A549 (cell line): ENCODE measurements around the gene ENTHD1. TPM values are rescaled to one million over a fixed set of nuclear protein-coding genes. Genes with fewer than 3 reads are reported as not detected.
A peak's percentile ranks its signal among the peaks of the same experiment; 100 is the strongest.

Source experiments
- ATAC-seq, 2 experiments: fragments of 200-7000 bp in 1 of 2; fragments of >200 bp in 1 of 2; cut with Nextera tagmentation in 1 of 2; cut with Tn5 transposase in 1 of 2; 3 replicates each; pipeline versions ENCODE4 v1.8.0 to v1.9.1; 2018 to 2020; ENCODE audit warnings: mild to moderate bottlenecking in 1 of 2, moderate library complexity in 1 of 2
- CTCF ChIA-PET: fragments of 300-600 bp; sonication (Branson Sonifier 250); formaldehyde crosslinking; extraction: SDS; loops from one replicate; lab custom pipeline; 2021; ENCODE audit warnings: antibody characterized with exemption, inconsistent platforms; lab: Yijun Ruan, JAX
- POLR2A ChIA-PET: fragments of 350-600 bp; formaldehyde crosslinking; extraction: SDS; loops from one replicate; lab custom pipeline; 2021; ENCODE audit warnings: antibody characterized with exemption, inconsistent platforms; lab: Yijun Ruan, JAX
- DNase-seq, 2 experiments: peaks; one replicate each; pipeline versions ENCODE4 v3.0.0 to v3.0.0-alpha.2; 2011 to 2016; ENCODE audit warnings: low read depth in 1 of 2, low spot score in 1 of 2
- FAIRE-seq: peaks from 2 replicates; lab custom pipeline; 2011; peaks lifted over from hg19 to GRCh38; lab: Jason Lieb, UNC
- H3K27ac ChIP-seq, 2 experiments: fragments of >200 bp; sonication (Bioruptor Twin); formaldehyde crosslinking; 3 replicates each; pipeline ENCODE4 v1.5.1; 2016 to 2017
- H3K4me1 ChIP-seq: fragments of >200 bp; sonication (Bioruptor Twin); formaldehyde crosslinking; 3 replicates; pipeline ENCODE4 v1.6.1; 2016
- H3K4me2 ChIP-seq: fragments of >200 bp; sonication (Bioruptor Twin); formaldehyde crosslinking; 3 replicates; pipeline ENCODE4 v1.6.1; 2016
- H3K4me3 ChIP-seq: fragments of >200 bp; sonication (Bioruptor Twin); formaldehyde crosslinking; 3 replicates; pipeline ENCODE4 v1.5.1; 2016
- H3K9me3 ChIP-seq: fragments of >200 bp; sonication (Bioruptor Twin); formaldehyde crosslinking; 3 replicates; pipeline ENCODE4 v1.6.1; 2016
- CBX8 ChIP-seq: fragments of 200-600 bp; sonication (generic); IDR thresholded peaks from 2 replicates; pipeline ENCODE4 v1.6.1; 2016
- CHD4 ChIP-seq: fragments of 200-600 bp; sonication (generic); IDR thresholded peaks from 2 replicates; pipeline ENCODE4 v1.6.1; 2016; ENCODE audit warnings: antibody characterized with exemption, mild to moderate bottlenecking, borderline replicate concordance
- CTCF ChIP-seq: fragments of >200 bp; sonication (Bioruptor Twin); formaldehyde crosslinking; IDR thresholded peaks from 3 replicates; pipeline ENCODE4 v1.5.1; 2016
- E2F6 ChIP-seq: IDR thresholded peaks from 2 replicates; pipeline ENCODE4 v1.6.1; 2012; ENCODE audit warnings: low read depth, borderline replicate concordance
- EHMT2 ChIP-seq: fragments of 200-600 bp; sonication (generic); IDR thresholded peaks from 2 replicates; pipeline ENCODE4 v1.6.1; 2016; ENCODE audit warnings: antibody characterized with exemption, low read depth, mild to moderate bottlenecking, moderate library complexity
- EP300 ChIP-seq, 2 experiments: fragments of >200 bp; sonication (Bioruptor Twin); formaldehyde crosslinking; IDR thresholded peaks; 2 replicates in 1 of 2; 3 replicates in 1 of 2; pipeline ENCODE4 v1.6.1; 2016 to 2017
- ESRRA ChIP-seq: fragments of 150-350 bp; IDR thresholded peaks from 2 replicates; pipeline ENCODE4 v1.6.1; 2014; ENCODE audit warnings: mild to moderate bottlenecking, low read length, borderline replicate concordance
- FOSL2 ChIP-seq, 2 experiments: fragments of 450-650 bp in 1 of 2; fragments of >200 bp in 1 of 2; sonication (Bioruptor Twin) in 1 of 2; formaldehyde crosslinking; IDR thresholded peaks; 2 replicates each; pipeline versions ENCODE4 v1.5.0 to v1.6.1; 2016 to 2020; ENCODE audit warnings: mild to moderate bottlenecking in 1 of 2, moderate library complexity in 1 of 2
- GATA3 ChIP-seq: IDR thresholded peaks from 2 replicates; pipeline ENCODE4 v1.6.1; 2012; ENCODE audit warnings: borderline replicate concordance
- HDAC2 ChIP-seq: fragments of 200-600 bp; sonication (generic); IDR thresholded peaks from 2 replicates; pipeline ENCODE4 v1.6.1; 2016
- HES2 ChIP-seq: fragments of >200 bp; sonication (Bioruptor Twin); formaldehyde crosslinking; IDR thresholded peaks from 2 replicates; pipeline ENCODE4 v1.6.1; 2016
- HOXA7 ChIP-seq: fragments of 250-450 bp; sonication (Bioruptor Pico); IDR thresholded peaks from 2 replicates; pipeline ENCODE4 v1.5.0; 2020; ENCODE audit warnings: mild to moderate bottlenecking, moderate library complexity
- HOXB5 ChIP-seq: fragments of 250-450 bp; sonication (Bioruptor Pico); IDR thresholded peaks from 2 replicates; pipeline ENCODE4 v1.5.0; 2020; ENCODE audit warnings: mild to moderate bottlenecking, moderate library complexity
- JUN ChIP-seq, 2 experiments: fragments of >200 bp; sonication (Bioruptor Twin); formaldehyde crosslinking; IDR thresholded peaks; 2 replicates in 1 of 2; 3 replicates in 1 of 2; pipeline ENCODE4 v1.6.1; 2016 to 2017
- JUNB ChIP-seq: fragments of >200 bp; sonication (Bioruptor Twin); formaldehyde crosslinking; IDR thresholded peaks from 2 replicates; pipeline ENCODE4 v1.6.1; 2016
- KDM1A ChIP-seq: fragments of 200-600 bp; sonication (generic); IDR thresholded peaks from 2 replicates; pipeline ENCODE4 v1.6.1; 2016; ENCODE audit warnings: low read depth, mild to moderate bottlenecking
- KDM5A ChIP-seq: fragments of 200-600 bp; sonication (generic); IDR thresholded peaks from 2 replicates; pipeline ENCODE4 v1.6.1; 2016; ENCODE audit warnings: antibody characterized with exemption, mild to moderate bottlenecking
- MAFK ChIP-seq: fragments of 450-650 bp; IDR thresholded peaks from 2 replicates; pipeline ENCODE4 v1.6.1; 2014; ENCODE audit not compliant: partially characterized antibody
- NFE2L2 ChIP-seq: fragments of 150-350 bp; conservative IDR thresholded peaks from 2 replicates; pipeline ENCODE4 v1.6.1; 2014; ENCODE audit warnings: low read length
- POLR2A ChIP-seq: IDR thresholded peaks from 2 replicates; pipeline ENCODE4 v1.6.1; 2012; ENCODE audit warnings: mild to moderate bottlenecking, low read length
- POLR2AphosphoS2 ChIP-seq: conservative IDR thresholded peaks from 2 replicates; pipeline ENCODE4 v1.6.1; 2012; ENCODE audit warnings: low read length, improper control_type of control experiment, inconsistent platforms
- RNF2 ChIP-seq: fragments of 200-600 bp; sonication (generic); IDR thresholded peaks from 2 replicates; pipeline ENCODE4 v1.6.1; 2016; ENCODE audit warnings: low read depth, mild to moderate bottlenecking, antibody characterized with exemption, moderate library complexity, borderline replicate concordance
- SMC3 ChIP-seq: fragments of >200 bp; sonication (Bioruptor Twin); formaldehyde crosslinking; IDR thresholded peaks from 3 replicates; pipeline ENCODE4 v1.6.1; 2018; ENCODE audit warnings: inconsistent platforms
- SREBF2 ChIP-seq: fragments of 450-650 bp; IDR thresholded peaks from 2 replicates; pipeline ENCODE4 v1.6.1; 2014; ENCODE audit warnings: mild to moderate bottlenecking, moderate library complexity
- TP53 ChIP-seq: fragments of 250-450 bp; sonication (Bioruptor Pico); IDR thresholded peaks from 2 replicates; pipeline ENCODE4 v1.5.0; 2021; ENCODE audit warnings: mild to moderate bottlenecking, moderate library complexity
- ZFP36 ChIP-seq: fragments of 450-650 bp; IDR thresholded peaks from 2 replicates; pipeline ENCODE4 v1.6.1; 2014; ENCODE audit warnings: borderline replicate concordance; ENCODE audit not compliant: partially characterized antibody
- WGBS: methylation state at CpG from one replicate; pipeline ENCODE4 v1.1.6; 2017; ENCODE audit errors: missing lambda C conversion rate; 5-methylcytosine and 5-hydroxymethylcytosine counted together
- polyA plus RNA-seq, 4 experiments: library from polyadenylated mRNA; depleted of rRNA in 3 of 4; stranded (reverse); fragments of >200 nt; fragmentation: RNase III in 1 of 4; extraction: RNeasy Plus Mini Kit Qiagen cat#74134 plus additional on column Dnase treatment in 1 of 4; gene quantifications; 2 replicates in 3 of 4; 3 replicates in 1 of 4; pipeline ENCODE4 v1.2.3, GENCODE V29; 2011 to 2017
- TF ChIP-seq, protein P1 (sequence below): fragments of 450-650 bp; IDR thresholded peaks from 2 replicates; pipeline ENCODE4 v1.6.1; 2014; ENCODE audit warnings: antibody characterized with exemption
- TF ChIP-seq, protein P2 (sequence below): fragments of 250-450 bp; sonication (Bioruptor Pico); IDR thresholded peaks from 2 replicates; pipeline ENCODE4 v1.5.0; 2021; ENCODE audit warnings: mild to moderate bottlenecking, moderate library complexity, borderline replicate concordance

ENTHD1 gene
- polyA plus RNA-seq, 2 of the 4 experiments (the other 2 are of a cell fraction), result not detected

DNA sequence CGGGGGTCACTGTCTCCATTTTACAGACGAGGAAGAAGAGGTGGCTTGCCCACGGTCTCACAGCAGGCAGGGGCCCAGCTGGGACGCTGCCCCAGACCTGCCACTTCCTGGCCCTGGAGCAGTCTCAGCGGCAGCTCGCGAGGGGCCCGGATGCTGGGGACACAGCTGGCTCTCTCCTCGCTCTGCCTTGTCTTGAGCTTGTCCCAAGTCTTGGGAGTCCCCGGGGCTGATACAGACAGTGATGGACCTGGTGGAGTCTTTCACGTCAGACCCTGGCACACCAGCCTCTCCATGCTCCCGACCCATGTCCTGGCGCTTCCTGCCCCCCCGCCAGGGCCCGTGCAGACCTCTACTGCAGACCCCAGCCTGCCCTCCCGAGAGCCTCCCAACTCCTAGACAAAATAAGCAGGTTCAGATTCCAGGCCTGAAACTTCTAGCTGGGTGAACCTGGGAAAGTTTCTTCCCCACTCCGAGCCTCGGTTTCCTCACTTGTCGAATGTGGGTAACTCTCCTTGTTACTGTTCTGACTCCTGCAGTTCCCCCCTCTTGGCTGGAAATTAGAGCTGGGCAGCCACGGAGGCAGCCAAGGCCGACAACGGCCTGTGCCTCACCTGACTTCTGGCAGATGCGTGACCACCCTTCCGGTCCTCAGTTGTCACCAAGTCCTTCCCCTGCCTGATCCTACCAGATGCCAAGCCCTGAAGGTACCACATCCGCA lies 177.6 kb downstream of the ENTHD1 start:
- Histone ChIP-seq H3K9me3 (no peaks in the 10 kb centered on the region), H3K4me3 (no peak overlapping the region), H3K4me1 (no peaks in the 10 kb centered on the region), H3K27ac (no peak overlapping the region), H3K4me2 (no peak overlapping the region)
- POLR2A ChIA-PET, result no interaction called here
- no peak for FAIRE-seq
- DNase-seq, result no peak
- no peak for TF ChIP-seq SMC3
- no peak for TF ChIP-seq CHD4
- TF ChIP-seq CTCF, result no peak
- no peak for TF ChIP-seq KDM5A
- TF ChIP-seq HES2, result no peak
- TF ChIP-seq POLR2A, result no peak
- no peak for TF ChIP-seq E2F6
- TF ChIP-seq HDAC2, result no peak
- no peak for TF ChIP-seq MAFK
- TF ChIP-seq EP300 (IDR thresholded peaks at IDR 0.05), result no peak
- TF ChIP-seq KDM1A, result no peak
- no peak for TF ChIP-seq GATA3
- TF ChIP-seq FOSL2 (IDR thresholded peaks at IDR 0.05), result no peak
- TF ChIP-seq FOSL2 (CRISPR knock-in tag; IDR thresholded peaks at IDR 0.05), result no peak
- no peak for TF ChIP-seq POLR2AphosphoS2
- TF ChIP-seq HOXB5 (CRISPR knock-in tag), result no peak
- TF ChIP-seq EHMT2, result no peak
- TF ChIP-seq ZFP36, result no peak
- TF ChIP-seq RNF2, result no peak
- TF ChIP-seq, all 56 proteins: peak for 0
- 65% methylated on average over 11 of the region's 25 CpGs for WGBS
- ATAC-seq, result no peak
- CTCF ChIA-PET, result interaction anchor here (1.7 kb wide), 1 partner anchor 10 kb away, joined by 4 read pairs; no protein-coding TSS in a partner anchor

GRCh38 chr22:39714321-39714720 lies 179.2 kb downstream of the ENTHD1 start:
- Histone ChIP-seq H3K4me1 (no peaks in the 10 kb centered on the region), H3K9me3 (no peaks in the 10 kb centered on the region), H3K27ac (no peak overlapping the region)
- ChIA-PET POLR2A (no interaction called here), CTCF (no interaction called here)
- no peak for FAIRE-seq
- DNase-seq, result no peak
- TF ChIP-seq HOXA7, result no peak
- no peak for TF ChIP-seq JUN (IDR thresholded peaks at IDR 0.05)
- TF ChIP-seq TP53 (CRISPR knock-in tag), result no peak
- no peak for TF ChIP-seq RNF2
- TF ChIP-seq EP300 (IDR thresholded peaks at IDR 0.05), result no peak
- TF ChIP-seq GATA3, result no peak
- TF ChIP-seq NFE2L2, result no peak
- no peak for TF ChIP-seq POLR2A
- TF ChIP-seq FOSL2 (IDR thresholded peaks at IDR 0.05), result no peak
- no peak for TF ChIP-seq FOSL2 (CRISPR knock-in tag; IDR thresholded peaks at IDR 0.05)
- no peak for TF ChIP-seq JUNB
- no peak for TF ChIP-seq ESRRA
- no peak for TF ChIP-seq SREBF2
- no peak for TF ChIP-seq KDM1A
- TF ChIP-seq CHD4, result no peak
- no peak for TF ChIP-seq HDAC2
- TF ChIP-seq, protein P1, sequence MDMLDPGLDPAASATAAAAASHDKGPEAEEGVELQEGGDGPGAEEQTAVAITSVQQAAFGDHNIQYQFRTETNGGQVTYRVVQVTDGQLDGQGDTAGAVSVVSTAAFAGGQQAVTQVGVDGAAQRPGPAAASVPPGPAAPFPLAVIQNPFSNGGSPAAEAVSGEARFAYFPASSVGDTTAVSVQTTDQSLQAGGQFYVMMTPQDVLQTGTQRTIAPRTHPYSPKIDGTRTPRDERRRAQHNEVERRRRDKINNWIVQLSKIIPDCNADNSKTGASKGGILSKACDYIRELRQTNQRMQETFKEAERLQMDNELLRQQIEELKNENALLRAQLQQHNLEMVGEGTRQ, result no peak
- TF ChIP-seq, protein P2, sequence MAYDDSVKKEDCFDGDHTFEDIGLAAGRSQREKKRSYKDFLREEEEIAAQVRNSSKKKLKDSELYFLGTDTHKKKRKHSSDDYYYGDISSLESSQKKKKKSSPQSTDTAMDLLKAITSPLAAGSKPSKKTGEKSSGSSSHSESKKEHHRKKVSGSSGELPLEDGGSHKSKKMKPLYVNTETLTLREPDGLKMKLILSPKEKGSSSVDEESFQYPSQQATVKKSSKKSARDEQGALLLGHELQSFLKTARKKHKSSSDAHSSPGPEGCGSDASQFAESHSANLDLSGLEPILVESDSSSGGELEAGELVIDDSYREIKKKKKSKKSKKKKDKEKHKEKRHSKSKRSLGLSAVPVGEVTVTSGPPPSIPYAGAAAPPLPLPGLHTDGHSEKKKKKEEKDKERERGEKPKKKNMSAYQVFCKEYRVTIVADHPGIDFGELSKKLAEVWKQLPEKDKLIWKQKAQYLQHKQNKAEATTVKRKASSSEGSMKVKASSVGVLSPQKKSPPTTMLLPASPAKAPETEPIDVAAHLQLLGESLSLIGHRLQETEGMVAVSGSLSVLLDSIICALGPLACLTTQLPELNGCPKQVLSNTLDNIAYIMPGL, result no peak
- TF ChIP-seq CTCF, result no peak
- no peak for TF ChIP-seq CBX8
- TF ChIP-seq, all 56 proteins: peak for 0
- WGBS, result 53% methylated on average over 5 of the region's 8 CpGs
- peak in 1 of 2 experiments; percentile 16; a peak in 1 of 6 replicates for ATAC-seq
- H3K4me3 ChIP-seq, result no peak overlapping the region
- no peak overlapping the region for H3K4me2 ChIP-seq
